Rectal smooth muscle tissue (tissue), 1 donor: ENCODE results near the gene NFKBIL1.

ENCODE experiments used
- H3K27ac ChIP-seq: one replicate; pipeline ENCODE4 v1.7.0; 2013; ENCODE audit warnings: low read depth, low read length, inconsistent platforms
- H3K27me3 ChIP-seq: one replicate; pipeline ENCODE4 v1.7.0; 2013; ENCODE audit warnings: low read length; ENCODE audit not compliant: control insufficient read depth, insufficient read depth
- H3K36me3 ChIP-seq: one replicate; pipeline ENCODE4 v1.7.0; 2013; ENCODE audit warnings: low read length; ENCODE audit not compliant: control insufficient read depth, insufficient read depth
- H3K4me1 ChIP-seq: one replicate; pipeline ENCODE4 v1.7.0; 2013; ENCODE audit warnings: low read length; ENCODE audit not compliant: control insufficient read depth, insufficient read depth
- H3K4me3 ChIP-seq: one replicate; pipeline ENCODE4 v1.7.0; 2013; ENCODE audit warnings: low read length
- H3K9ac ChIP-seq: one replicate; pipeline ENCODE4 v1.7.0; 2013; ENCODE audit warnings: low read length

Gene NFKBIL1

GRCh38 chr6:31558318-31558625 lies 10.9 kb downstream of the NFKBIL1 start:
- no peak overlapping the region for H3K9ac ChIP-seq
- H3K27me3 ChIP-seq = no peaks in the 10 kb centered on the region
- H3K27ac ChIP-seq = no peak overlapping the region
- peaks cover 11% of the 10 kb centered on the region for H3K36me3 ChIP-seq
- no peak overlapping the region for H3K4me3 ChIP-seq
- no peaks in the 10 kb centered on the region for H3K4me1 ChIP-seq

DNA sequence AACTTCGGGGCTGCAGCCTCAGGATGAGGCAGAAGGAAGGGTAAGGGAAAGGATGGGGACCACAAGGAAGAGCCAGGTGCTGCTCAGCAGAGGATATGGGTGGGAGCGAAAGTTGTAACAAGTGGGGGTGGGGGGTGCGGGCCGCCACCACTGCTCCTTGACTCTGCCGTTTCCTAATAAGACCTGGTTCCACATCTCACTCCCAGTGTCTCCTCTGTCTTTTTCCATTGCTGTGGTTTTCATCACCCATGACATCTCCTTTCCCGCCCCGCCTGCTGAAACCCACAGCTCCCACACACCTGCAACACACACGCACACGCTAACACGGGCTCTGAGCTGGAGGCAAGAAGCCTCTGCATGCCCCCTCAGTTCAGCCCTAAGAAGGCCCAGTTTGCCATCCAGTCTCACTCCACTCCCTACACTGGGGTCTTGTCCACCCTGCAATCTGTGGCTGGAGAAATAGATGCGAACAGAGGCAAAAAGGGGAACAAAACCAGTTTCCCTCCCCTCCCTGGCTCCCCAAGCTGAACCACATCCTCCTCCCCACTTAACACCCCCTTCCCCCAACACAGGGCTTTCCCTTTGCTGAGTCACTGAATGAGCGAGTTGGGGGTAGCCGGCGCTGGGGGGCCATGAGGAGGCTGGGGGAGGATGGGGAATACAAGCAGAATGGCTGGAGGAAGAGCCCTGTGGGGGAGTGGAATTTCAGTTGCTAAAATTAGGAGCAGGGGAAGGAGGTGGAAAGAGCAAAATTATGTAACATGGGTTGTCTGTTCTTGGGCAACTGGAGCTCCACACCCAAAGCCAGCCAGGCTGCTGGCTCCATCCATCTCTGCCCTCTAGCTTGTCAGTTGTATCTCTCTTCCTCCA lies 11.5 kb downstream of the NFKBIL1 start:
- no peaks in the 10 kb centered on the region for H3K27me3 ChIP-seq
- no peaks in the 10 kb centered on the region for H3K4me1 ChIP-seq
- no peak overlapping the region for H3K27ac ChIP-seq
- H3K4me3 ChIP-seq = no peak overlapping the region
- H3K9ac ChIP-seq = no peak overlapping the region
- peaks cover 11% of the 10 kb centered on the region for H3K36me3 ChIP-seq

DNA sequence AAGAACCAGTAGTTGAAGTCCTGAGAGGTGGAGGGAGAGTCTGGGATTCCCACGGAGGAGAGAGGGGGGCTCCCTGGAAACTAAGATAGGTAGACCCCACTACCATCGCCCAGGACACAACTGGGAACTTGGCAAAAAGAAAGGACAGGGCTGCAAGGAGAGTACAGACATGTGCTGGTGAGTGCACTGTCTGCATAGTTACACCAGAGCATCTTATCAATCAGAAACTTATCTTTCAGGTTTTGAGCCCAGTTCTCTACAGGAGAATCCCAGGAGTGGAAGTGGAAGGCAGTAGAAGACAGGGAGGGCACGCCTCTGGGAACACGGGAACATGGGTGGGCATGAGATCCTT lies 12.2 kb downstream of the NFKBIL1 start:
- H3K9ac ChIP-seq = no peak overlapping the region
- H3K4me3 ChIP-seq = no peak overlapping the region
- H3K27me3 ChIP-seq = no peaks in the 10 kb centered on the region
- H3K36me3 ChIP-seq = peaks cover 11% of the 10 kb centered on the region
- no peaks in the 10 kb centered on the region for H3K4me1 ChIP-seq
- no peak overlapping the region for H3K27ac ChIP-seq

DNA sequence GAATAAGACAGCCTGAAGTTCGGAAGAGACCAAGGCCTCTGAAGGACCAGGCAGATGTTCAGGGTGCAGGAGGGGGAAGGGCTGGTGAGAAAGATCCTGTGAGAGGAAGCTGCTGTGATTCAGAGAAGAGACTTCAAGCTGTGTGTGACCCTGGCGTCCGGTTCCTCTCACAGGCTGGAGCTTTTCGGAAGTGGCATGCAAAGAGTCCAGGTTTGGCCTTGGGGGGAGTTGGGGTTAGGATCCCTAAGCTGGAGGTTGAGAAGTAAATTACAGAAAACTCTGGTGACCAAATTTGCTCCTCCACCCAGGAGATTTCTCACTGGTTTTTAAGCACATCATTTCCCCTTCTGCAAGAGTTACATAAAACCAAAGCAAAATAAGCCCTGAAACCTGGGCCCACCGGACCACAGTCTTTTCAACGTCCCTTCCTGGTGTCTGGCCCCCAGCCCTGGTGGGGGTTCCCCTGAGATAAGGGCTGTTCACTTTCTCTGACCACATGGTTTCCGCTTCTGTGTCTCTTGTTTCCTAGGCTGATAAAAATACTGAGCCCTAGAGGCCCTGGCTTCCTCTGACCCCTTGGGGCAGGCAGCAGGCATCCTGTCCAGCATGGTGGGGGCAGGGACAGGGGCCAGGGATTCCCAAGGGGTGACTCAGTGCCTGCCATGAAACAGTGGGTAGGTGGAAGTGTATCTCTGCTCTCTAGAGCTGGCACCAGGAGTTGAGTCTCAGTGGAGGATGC lies 12.7 kb downstream of the NFKBIL1 start:
- H3K4me3 ChIP-seq = no peak overlapping the region
- no peak overlapping the region for H3K27ac ChIP-seq
- no peak overlapping the region for H3K9ac ChIP-seq
- no peaks in the 10 kb centered on the region for H3K27me3 ChIP-seq
- H3K36me3 ChIP-seq = peaks cover 11% of the 10 kb centered on the region
- no peaks in the 10 kb centered on the region for H3K4me1 ChIP-seq

DNA sequence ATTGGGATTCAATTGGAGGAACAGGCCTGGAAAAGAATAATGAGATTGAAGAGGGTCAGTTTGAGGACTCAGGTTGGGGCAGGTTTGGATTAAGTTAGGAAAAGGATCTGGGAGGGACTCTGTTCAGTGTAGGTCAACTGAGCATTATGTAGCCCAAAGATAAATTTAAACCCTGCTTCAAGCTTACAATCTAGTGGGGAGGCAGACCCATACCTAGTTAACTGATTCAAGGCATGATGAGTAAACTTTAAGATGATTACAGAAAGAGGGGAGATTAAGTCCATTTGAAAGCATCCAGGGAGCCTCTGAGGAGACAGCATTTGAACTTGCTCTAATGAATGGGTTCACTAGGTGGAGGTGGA lies 13.3 kb downstream of the NFKBIL1 start:
- Histone ChIP-seq H3K4me3 (no peak overlapping the region), H3K9ac (no peak overlapping the region)

GRCh38 chr6:31567531-31568370 lies 20.3 kb downstream of the NFKBIL1 start:
- H3K27me3 ChIP-seq = no peaks in the 10 kb centered on the region
- no peak overlapping the region for H3K27ac ChIP-seq
- H3K36me3 ChIP-seq = no peaks in the 10 kb centered on the region

More for the DNA sequence above, 13.3 kb downstream of the NFKBIL1 start:
- Histone ChIP-seq H3K36me3 (peaks cover 11% of the 10 kb centered on the region), H3K27me3 (no peaks in the 10 kb centered on the region), H3K4me1 (no peaks in the 10 kb centered on the region), H3K27ac (no peak overlapping the region)

GRCh38 chr6:31568537-31568961 lies 21.1 kb downstream of the NFKBIL1 start:
- Histone ChIP-seq H3K4me1 (no peaks in the 10 kb centered on the region), H3K4me3 (no peak overlapping the region), H3K36me3 (no peaks in the 10 kb centered on the region), H3K27ac (no peak overlapping the region), H3K9ac (no peak overlapping the region), H3K27me3 (no peaks in the 10 kb centered on the region)

More at GRCh38 chr6:31567531-31568370, 20.3 kb downstream of the NFKBIL1 start:
- Histone ChIP-seq H3K4me1 (no peaks in the 10 kb centered on the region), H3K4me3 (no peak overlapping the region), H3K9ac (no peak overlapping the region)

DNA sequence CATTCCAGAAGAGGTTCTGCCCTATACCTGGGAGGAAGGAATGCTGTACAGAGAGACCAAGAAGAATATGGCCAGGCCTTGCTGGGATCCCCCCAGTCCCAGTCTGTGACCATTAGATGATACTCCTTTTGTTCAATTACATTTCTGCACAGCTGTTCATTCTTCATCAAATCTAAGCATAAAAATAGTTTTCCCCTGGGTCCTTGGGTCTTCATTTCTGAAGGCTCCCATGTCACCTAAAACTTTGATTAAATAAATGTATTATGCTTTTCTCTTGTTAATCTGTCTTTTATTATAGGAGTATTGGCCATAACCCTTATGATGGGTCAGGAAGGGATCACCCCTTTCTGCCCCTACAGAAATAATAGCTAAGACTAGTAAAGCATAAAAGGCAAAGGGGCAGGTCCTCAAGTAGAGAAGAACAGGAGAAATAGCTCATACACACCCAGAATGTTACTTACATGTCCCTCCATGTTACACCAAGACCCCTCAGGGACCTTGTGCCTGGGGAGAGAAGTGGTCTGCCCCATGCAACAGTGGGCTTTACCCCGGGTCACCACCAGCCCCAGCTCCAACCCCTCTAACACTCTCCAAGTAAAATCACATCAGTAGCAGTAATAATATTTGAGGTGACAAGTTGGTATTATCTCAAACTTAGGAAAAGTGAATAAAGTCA lies 22.6 kb downstream of the NFKBIL1 start:
- Histone ChIP-seq H3K27me3 (no peaks in the 10 kb centered on the region), H3K27ac (no peak overlapping the region), H3K4me3 (no peak overlapping the region), H3K36me3 (no peaks in the 10 kb centered on the region), H3K9ac (no peak overlapping the region), H3K4me1 (peaks cover under 1% of the 10 kb centered on the region)

DNA sequence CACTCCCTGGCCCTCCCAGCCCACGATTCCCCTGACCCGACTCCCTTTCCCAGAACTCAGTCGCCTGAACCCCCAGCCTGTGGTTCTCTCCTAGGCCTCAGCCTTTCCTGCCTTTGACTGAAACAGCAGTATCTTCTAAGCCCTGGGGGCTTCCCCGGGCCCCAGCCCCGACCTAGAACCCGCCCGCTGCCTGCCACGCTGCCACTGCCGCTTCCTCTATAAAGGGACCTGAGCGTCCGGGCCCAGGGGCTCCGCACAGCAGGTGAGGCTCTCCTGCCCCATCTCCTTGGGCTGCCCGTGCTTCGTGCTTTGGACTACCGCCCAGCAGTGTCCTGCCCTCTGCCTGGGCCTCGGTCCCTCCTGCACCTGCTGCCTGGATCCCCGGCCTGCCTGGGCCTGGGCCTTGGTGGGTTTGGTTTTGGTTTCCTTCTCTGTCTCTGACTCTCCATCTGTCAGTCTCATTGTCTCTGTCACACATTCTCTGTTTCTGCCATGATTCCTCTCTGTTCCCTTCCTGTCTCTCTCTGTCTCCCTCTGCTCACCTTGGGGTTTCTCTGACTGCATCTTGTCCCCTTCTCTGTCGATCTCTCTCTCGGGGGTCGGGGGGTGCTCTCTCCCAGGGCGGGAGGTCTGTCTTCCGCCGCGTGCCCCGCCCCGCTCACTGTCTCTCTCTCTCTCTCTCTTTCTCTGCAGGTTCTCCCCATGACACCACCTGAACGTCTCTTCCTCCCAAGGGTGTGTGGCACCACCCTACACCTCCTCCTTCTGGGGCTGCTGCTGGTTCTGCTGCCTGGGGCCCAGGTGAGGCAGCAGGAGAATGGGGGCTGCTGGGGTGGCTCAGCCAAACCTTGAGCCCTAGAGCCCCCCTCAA lies 24.9 kb downstream of the NFKBIL1 start, which contains the start of gene LTA:
Gene LTA (plus strand): TSS at position 249 of the 871 bp plus-strand sequence. CDS start 454 bp downstream, at position 703.
- no peaks in the 10 kb centered on the region for H3K27me3 ChIP-seq
- no peaks in the 10 kb centered on the region for H3K36me3 ChIP-seq
- H3K4me3 ChIP-seq = peak within 1 kb of the TSS; percentile 46
- H3K4me1 ChIP-seq = peaks cover 3% of the 10 kb centered on the region
- no peak within 1 kb of the TSS for H3K27ac ChIP-seq
- no peak within 1 kb of the TSS for H3K9ac ChIP-seq

GRCh38 chr6:31573239-31574105 lies 26.1 kb downstream of the NFKBIL1 start:
- no peak overlapping the region for H3K27ac ChIP-seq

More at GRCh38 chr6:31573239-31574105, 26.1 kb downstream of the NFKBIL1 start:
- Histone ChIP-seq H3K4me3 (no peak overlapping the region), H3K27me3 (no peaks in the 10 kb centered on the region), H3K9ac (no peak overlapping the region), H3K36me3 (no peaks in the 10 kb centered on the region), H3K4me1 (peaks cover 3% of the 10 kb centered on the region)
